Endothelial cell of umbilical vein (primary cell): ENCODE measurements around the gene ITPRID2.

ENCODE experiments used
- EZH2 ChIP-seq: IDR thresholded peaks from 2 replicates; pipeline ENCODE4 v1.6.1; 2012; ENCODE audit warnings: borderline replicate concordance, low read depth, mild to moderate bottlenecking, moderate library complexity, low read length, inconsistent platforms; ENCODE audit not compliant: severe bottlenecking
- FOS ChIP-seq: IDR thresholded peaks from 2 replicates; pipeline ENCODE4 v1.6.1; 2011; ENCODE audit warnings: mild to moderate bottlenecking, low read length, moderate library complexity, borderline replicate concordance; ENCODE audit not compliant: insufficient read depth
- GATA2 ChIP-seq: IDR thresholded peaks from 2 replicates; pipeline ENCODE4 v1.7.0; 2011; ENCODE audit warnings: low read depth, mild to moderate bottlenecking, moderate library complexity, mixed read lengths, low read length; ENCODE audit not compliant: insufficient read length, insufficient read depth
- JUN ChIP-seq: IDR thresholded peaks from 2 replicates; pipeline ENCODE4 v1.6.1; 2011; ENCODE audit warnings: borderline replicate concordance, low read depth; ENCODE audit not compliant: insufficient read length, insufficient read depth
- MYC ChIP-seq: IDR thresholded peaks from one replicate; pipeline ENCODE4 v1.6.1; 2011; ENCODE audit warnings: mild to moderate bottlenecking, low read depth, low read length
- POLR2A ChIP-seq: IDR thresholded peaks from 2 replicates; pipeline ENCODE4 v1.6.1; 2012; ENCODE audit warnings: low read depth, mild to moderate bottlenecking, control low read depth, low read length
- POLR2AphosphoS5 ChIP-seq: IDR thresholded peaks from 2 replicates; pipeline ENCODE4 v1.6.1; 2012; ENCODE audit warnings: low read depth, mild to moderate bottlenecking, control low read depth, low read length, moderate library complexity; ENCODE audit not compliant: insufficient read depth
- TF ChIP-seq, protein P1 (sequence below), 2 donors: IDR thresholded peaks; 1 replicate in 1 of 2; 2 replicates in 1 of 2; pipeline ENCODE4 v1.5.1; 2011; ENCODE audit warnings: low read length in 2 of 2, mild to moderate bottlenecking in 2 of 2, moderate library complexity in 2 of 2, control low read depth in 1 of 2, inconsistent platforms in 1 of 2, low read depth in 1 of 2; ENCODE audit not compliant: insufficient read depth in 1 of 2; ENCODE audit errors: extremely low read depth in 1 of 2
- TF ChIP-seq, protein P2 (sequence below): IDR thresholded peaks from 2 replicates; pipeline ENCODE4 v1.6.1; 2011; ENCODE audit not compliant: insufficient read depth, insufficient read length

DNA sequence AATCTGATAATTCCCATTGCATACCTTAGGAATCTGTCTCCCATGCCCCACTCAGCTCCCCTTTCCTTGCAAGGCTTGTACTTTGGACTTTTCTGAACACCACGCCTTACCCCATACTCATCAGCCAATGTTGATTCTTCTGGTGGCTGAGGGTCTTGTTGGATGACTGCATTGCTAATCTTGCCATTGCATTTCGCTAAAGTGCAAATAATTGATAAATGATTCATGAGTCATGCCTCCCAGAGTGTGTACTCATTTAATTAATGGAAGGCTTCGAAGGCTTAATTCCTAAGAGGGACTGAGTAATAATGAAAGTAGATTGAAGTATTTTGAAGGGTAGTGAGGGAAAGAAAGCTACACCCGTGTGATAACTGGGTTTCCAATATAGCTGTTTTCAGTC, 66.1 kb downstream of the ITPRID2 start:
- TF ChIP-seq POLR2A (no peak), EZH2 (no peak), POLR2AphosphoS5 (no peak), FOS (no peak), MYC (no peak), JUN (no peak), GATA2 (no peak)
- TF ChIP-seq, protein P1, sequence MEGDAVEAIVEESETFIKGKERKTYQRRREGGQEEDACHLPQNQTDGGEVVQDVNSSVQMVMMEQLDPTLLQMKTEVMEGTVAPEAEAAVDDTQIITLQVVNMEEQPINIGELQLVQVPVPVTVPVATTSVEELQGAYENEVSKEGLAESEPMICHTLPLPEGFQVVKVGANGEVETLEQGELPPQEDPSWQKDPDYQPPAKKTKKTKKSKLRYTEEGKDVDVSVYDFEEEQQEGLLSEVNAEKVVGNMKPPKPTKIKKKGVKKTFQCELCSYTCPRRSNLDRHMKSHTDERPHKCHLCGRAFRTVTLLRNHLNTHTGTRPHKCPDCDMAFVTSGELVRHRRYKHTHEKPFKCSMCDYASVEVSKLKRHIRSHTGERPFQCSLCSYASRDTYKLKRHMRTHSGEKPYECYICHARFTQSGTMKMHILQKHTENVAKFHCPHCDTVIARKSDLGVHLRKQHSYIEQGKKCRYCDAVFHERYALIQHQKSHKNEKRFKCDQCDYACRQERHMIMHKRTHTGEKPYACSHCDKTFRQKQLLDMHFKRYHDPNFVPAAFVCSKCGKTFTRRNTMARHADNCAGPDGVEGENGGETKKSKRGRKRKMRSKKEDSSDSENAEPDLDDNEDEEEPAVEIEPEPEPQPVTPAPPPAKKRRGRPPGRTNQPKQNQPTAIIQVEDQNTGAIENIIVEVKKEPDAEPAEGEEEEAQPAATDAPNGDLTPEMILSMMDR (IDR thresholded peaks at IDR 0.05; ENCODE audit: extremely low read depth in 1 of 2, insufficient read depth in 1 of 2, low read depth in 1 of 2, low read length in 2 of 2): no peak
- TF ChIP-seq, protein P2, sequence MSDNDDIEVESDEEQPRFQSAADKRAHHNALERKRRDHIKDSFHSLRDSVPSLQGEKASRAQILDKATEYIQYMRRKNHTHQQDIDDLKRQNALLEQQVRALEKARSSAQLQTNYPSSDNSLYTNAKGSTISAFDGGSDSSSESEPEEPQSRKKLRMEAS: no peak
